Superior temporal gyrus (tissue), 1 donor: ENCODE data around the gene ACAD9.
"Not testable (repeated sequence)": the region's sequence is repeated elsewhere in the genome, so short reads cannot be mapped to it uniquely, and the experiment has no call there.

Source experiments
- DNase-seq: peaks from one replicate; pipeline ENCODE4 v3.0.0-alpha.2; 2016; ENCODE audit errors: extremely low spot score

The ACAD9 gene

GRCh38 chr3:128861491-128861890, 17.9 kb upstream of the ACAD9 start:
- no peak for DNase-seq

GRCh38 chr3:128863560-128863959, 15.9 kb upstream of the ACAD9 start:
- DNase-seq, result no peak

GRCh38 chr3:128864351-128864811, 15.0 kb upstream of the ACAD9 start:
- peak; percentile 67 for DNase-seq

- peak; percentile 54 for DNase-seq
These were observed 14.3 kb upstream of the ACAD9 start for GRCh38 chr3:128864849-128865804.

GRCh38 chr3:128867200-128868125, 12.0 kb upstream of the ACAD9 start:
- DNase-seq, result no peak

GRCh38 chr3:128870347-128870746, 9.1 kb upstream of the ACAD9 start:
- DNase-seq, result no peak

- DNase-seq, result no peak
These were observed 7.1 kb upstream of the ACAD9 start for GRCh38 chr3:128872282-128872681.

DNA sequence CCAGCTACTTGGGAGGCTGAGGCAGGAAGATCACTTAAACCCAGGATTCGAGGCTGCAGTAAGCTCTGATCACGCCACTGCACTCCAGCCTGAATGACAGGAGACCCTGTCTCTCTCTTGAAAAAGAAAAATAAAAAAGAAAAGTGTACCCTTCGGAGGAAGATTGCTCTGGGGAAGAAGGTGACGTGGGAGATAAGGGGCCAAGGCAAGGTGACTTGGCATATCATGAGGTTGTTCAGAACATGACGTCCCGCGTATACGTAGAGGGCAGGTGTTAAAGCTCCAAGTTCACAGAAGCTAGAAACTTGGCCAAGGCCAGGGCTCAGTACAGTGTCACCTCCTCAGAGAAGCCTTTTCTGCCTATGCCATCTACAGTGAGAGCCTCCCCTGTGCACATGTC, 6.7 kb upstream of the ACAD9 start:
- DNase-seq, result no peak

GRCh38 chr3:128873244-128874022, 6.0 kb upstream of the ACAD9 start:
- no peak for DNase-seq

DNA sequence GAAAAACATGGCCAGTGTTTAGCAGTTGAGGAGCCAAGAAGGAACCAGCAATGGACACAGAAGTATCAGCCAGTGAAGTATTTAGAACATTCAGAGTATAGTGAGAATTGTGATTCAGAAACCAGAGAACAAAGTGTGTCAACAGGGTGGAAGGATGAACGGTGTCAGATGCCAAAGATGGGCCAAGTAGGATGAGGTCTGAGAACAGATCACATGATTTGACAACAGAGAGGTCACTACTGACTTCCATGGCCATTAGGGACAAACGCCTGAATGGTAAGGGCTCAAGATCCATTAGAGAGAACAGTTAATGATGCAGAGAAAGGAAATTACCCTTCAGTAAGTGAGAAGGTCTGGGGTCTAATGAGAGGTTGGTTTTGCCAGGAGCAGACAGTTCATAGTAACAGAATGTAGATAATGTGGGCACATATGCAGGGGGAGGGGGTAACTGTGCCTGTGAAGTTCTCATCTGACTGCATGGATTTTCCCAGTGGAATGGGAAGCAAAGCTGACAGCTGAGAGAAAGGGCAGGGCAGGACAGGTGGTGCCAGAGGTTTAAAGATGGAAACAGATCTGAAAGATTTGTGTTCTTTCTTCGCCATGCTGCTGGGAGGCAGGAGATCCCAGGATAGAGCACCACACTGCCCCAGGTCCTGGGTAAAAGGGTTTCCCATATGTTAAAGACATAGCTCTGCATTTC, 4.8 kb upstream of the ACAD9 start:
- DNase-seq, result no peak

GRCh38 chr3:128875556-128876120, 3.8 kb upstream of the ACAD9 start:
- DNase-seq, result peak; percentile 15

DNA sequence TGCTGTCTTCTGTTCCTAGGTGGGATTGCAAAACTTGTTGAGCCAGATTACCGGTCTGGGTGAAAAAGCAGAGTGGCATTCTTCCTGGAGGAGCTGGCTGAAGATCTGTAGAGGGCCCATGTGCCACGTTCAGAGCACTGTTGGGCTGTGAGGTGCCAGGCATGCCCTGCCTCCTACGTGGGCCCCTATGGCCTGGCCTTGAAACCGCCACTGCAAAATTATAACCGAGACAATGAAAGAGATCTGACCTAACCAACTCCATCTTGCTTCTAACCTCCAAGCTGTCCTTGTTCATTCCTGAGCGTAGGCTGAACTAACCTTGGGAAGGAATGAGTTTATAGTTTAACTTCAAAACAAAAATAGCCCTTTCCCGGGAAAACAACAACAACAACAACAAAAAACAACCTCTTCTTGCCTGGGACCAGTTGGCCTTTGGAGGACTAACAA, 1.4 kb upstream of the ACAD9 start:
- DNase-seq, result no peak

- DNase-seq, result no peak
These were observed 780 bp upstream of the ACAD9 start for GRCh38 chr3:128878556-128879124.

DNA sequence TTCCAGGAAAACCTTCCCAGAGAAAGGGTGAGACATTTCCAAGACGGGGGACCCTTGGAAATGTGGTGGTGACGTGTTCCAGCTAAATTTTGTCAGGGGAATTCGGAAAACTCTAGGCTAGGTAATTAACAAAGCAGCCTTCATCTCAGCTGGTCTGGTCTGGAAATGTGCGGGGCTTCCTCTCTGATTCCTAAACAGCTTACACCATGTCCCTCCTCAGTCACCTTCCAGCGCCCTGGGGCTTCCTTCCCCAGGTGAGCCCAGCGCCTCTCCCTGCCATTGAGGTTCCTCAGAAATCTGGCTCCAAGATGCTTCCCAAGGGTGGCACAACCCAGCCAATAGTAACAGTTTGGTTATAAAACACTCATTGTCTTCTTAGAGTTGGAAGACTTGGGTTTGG, 571 bp downstream of the ACAD9 start:
- DNase-seq, result no peak

- not testable (repeated sequence) for DNase-seq
These were observed 1.0 kb downstream of the ACAD9 start for GRCh38 chr3:128880455-128880854.

GRCh38 chr3:128881576-128881975, 2.2 kb downstream of the ACAD9 start:
- DNase-seq, result no peak

- DNase-seq, result no peak
These were observed 3.3 kb downstream of the ACAD9 start for GRCh38 chr3:128882719-128883118.

DNA sequence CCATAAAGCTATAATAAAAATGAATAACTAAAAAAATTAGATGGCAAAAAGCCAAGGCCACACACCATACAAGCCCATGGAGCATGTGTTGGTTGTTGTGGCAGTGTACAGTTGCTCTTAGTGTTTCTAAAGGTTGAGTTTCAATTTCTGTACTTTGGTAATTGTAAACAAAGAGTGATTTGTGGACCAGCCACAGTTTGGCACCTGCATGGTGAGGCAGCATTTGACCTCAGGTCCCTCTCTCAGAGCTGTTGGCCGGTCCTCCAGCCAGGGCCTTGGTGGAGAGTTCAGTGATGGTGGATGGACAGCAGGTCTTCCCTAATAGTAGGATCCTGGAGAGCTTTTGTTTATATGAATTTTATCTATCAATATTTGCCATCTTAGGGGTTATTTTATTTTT, 5.6 kb downstream of the ACAD9 start:
- no peak for DNase-seq

GRCh38 chr3:128889139-128889894, 9.9 kb downstream of the ACAD9 start:
- DNase-seq, result no peak
